ENCODE results near the gene CTXND1. TPM values are rescaled to one million over a fixed set of nuclear protein-coding genes. Genes with fewer than 3 reads are reported as not detected.

Gene CTXND1
- total and polyA plus RNA-seq, 2 of the 8 experiments (the other 6 are each of a cell fraction or from before 2014, with no cell fraction given), result 0.03 TPM; not detected in 1

DNA sequence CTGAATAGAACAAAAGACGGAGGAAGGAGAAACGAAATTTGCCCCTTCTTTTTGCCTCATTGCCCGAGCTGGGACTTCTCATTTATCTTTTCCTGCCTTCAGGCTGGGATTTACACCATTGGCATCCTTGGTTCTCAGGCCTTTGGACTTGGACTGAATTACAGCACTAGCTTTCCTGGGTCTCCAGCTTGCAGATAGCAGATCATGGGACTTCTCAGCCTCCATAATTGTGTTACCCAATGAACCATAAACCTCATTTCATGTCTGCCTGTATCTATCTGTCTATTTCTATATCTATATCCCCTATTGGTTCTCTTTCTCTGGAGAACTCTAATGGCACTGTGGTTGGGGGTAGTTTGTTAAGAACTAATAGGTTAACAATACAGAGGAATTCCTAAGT, 31.5 kb upstream of the CTXND1 start (continued):
- TF ChIP-seq, protein P1, sequence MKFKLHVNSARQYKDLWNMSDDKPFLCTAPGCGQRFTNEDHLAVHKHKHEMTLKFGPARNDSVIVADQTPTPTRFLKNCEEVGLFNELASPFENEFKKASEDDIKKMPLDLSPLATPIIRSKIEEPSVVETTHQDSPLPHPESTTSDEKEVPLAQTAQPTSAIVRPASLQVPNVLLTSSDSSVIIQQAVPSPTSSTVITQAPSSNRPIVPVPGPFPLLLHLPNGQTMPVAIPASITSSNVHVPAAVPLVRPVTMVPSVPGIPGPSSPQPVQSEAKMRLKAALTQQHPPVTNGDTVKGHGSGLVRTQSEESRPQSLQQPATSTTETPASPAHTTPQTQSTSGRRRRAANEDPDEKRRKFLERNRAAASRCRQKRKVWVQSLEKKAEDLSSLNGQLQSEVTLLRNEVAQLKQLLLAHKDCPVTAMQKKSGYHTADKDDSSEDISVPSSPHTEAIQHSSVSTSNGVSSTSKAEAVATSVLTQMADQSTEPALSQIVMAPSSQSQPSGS (IDR thresholded peaks at IDR 0.05; ENCODE audit: low read length), result no peak

Data from H1 (cell line).